Measurements from ENCODE around the gene RAB11FIP4. TPM values are rescaled to one million over a fixed set of nuclear protein-coding genes. Genes with fewer than 3 reads are reported as not detected.

The RAB11FIP4 gene
- total RNA-seq, 1 donor from 2014 or later, result 0.99 TPM

DNA sequence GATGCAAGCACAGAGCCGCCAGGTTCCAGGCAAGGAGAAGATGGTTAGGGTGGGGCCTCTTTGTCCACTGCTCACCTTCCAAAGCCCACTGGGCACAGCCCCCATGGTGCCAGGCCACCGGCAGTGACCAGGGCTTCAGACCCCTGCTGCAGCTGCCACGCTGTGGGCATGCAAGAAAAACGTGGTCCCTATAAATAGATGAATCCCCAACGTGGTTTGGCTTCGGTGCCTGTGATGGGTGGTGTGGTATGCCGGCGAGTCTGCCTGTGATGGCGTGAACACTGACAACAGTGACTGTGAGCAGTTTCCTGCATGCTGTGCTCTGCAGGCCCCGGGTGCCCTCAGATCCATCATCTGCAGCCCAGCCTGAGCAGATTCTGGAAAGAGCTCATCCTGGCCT is 36.6 kb downstream of the RAB11FIP4 start:
- Mint-ChIP-seq H3K4me1 (ENCODE audit: unreplicated experiment) (peaks cover 3% of the 10 kb centered on the region), H3K27ac (ENCODE audit: unreplicated experiment) (no peak overlapping the region), H3K9me3 (ENCODE audit: unreplicated experiment) (no peaks in the 10 kb centered on the region), H3K36me3 (ENCODE audit: unreplicated experiment) (no peaks in the 10 kb centered on the region), H3K4me3 (ENCODE audit: unreplicated experiment) (no peak overlapping the region), H3K27me3 (ENCODE audit: unreplicated experiment) (peaks cover 43% of the 10 kb centered on the region)
- DNase-seq (ENCODE audit: extremely low spot score, unreplicated experiment), result no peak
- TF ChIP-seq, protein P1, sequence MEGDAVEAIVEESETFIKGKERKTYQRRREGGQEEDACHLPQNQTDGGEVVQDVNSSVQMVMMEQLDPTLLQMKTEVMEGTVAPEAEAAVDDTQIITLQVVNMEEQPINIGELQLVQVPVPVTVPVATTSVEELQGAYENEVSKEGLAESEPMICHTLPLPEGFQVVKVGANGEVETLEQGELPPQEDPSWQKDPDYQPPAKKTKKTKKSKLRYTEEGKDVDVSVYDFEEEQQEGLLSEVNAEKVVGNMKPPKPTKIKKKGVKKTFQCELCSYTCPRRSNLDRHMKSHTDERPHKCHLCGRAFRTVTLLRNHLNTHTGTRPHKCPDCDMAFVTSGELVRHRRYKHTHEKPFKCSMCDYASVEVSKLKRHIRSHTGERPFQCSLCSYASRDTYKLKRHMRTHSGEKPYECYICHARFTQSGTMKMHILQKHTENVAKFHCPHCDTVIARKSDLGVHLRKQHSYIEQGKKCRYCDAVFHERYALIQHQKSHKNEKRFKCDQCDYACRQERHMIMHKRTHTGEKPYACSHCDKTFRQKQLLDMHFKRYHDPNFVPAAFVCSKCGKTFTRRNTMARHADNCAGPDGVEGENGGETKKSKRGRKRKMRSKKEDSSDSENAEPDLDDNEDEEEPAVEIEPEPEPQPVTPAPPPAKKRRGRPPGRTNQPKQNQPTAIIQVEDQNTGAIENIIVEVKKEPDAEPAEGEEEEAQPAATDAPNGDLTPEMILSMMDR (IDR thresholded peaks at IDR 0.05), result no peak

DNA sequence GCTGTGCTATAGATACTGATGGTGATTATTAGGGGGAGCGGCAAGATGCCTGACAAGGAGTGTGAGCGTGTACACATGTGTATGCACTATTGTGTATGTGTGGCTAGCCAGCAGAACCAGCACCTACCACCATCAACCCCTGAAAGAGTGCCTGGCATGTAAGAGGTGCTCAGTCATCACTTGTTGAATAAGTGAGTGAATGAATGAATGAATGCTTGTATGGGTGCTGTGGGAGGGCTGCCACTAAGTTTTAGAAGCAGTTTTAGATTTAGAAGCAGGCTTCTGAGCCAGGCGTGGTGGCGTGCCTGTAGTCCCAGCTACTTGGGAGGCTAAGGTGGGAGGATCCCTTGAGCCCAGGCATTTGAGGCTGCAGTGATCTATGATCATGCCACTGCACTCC is 37.0 kb downstream of the RAB11FIP4 start:
- no peak for DNase-seq (ENCODE audit: extremely low spot score, unreplicated experiment)
- H3K4me1 Mint-ChIP-seq (ENCODE audit: unreplicated experiment), result peaks cover 3% of the 10 kb centered on the region
- no peak overlapping the region for H3K4me3 Mint-ChIP-seq (ENCODE audit: unreplicated experiment)
- TF ChIP-seq, protein P1 (IDR thresholded peaks at IDR 0.05), result no peak
- H3K27me3 Mint-ChIP-seq (ENCODE audit: unreplicated experiment), result peaks cover 39% of the 10 kb centered on the region
- no peaks in the 10 kb centered on the region for H3K36me3 Mint-ChIP-seq (ENCODE audit: unreplicated experiment)
- no peak overlapping the region for H3K27ac Mint-ChIP-seq (ENCODE audit: unreplicated experiment)
- no peaks in the 10 kb centered on the region for H3K9me3 Mint-ChIP-seq (ENCODE audit: unreplicated experiment)

DNA sequence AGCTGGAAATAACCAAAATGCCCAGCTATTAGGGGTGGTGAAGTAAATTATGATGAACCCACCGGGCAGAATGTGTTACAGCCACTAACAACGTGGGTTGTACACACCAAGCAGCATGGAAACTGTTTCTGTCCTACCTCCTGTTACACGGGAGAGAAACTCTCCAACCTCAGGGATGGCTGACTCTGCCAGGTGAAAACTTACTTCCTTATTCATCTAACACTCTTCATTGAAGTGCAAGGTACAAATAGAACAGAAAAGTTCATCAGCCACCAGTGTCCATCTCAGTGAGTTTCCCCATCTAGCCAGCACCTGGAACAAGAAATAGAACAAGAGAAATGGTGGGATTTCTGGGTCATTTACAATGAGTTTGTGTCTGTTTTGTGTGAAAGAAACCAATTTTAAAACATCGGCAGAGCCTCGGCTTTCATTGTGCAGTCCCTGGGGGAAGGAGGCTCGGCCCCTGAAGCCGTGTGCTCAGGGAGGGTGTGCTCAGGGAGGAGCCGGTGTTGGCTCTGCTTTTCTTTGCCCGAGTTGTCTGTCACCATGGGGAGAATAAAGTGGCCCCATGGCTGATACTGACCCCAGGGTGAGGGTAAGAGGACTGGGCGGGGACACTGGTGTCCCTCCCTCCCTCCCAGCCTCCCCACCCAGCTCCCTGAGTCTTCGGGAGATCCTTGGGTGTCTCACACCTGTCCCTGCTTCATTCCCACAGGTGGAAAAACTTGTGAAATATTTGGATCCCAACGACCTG is 39.8 kb downstream of the RAB11FIP4 start:
- Mint-ChIP-seq H3K27me3 (ENCODE audit: unreplicated experiment) (peaks cover 44% of the 10 kb centered on the region), H3K9me3 (ENCODE audit: unreplicated experiment) (no peaks in the 10 kb centered on the region), H3K27ac (ENCODE audit: unreplicated experiment) (no peak overlapping the region), H3K4me1 (ENCODE audit: unreplicated experiment) (peaks cover 3% of the 10 kb centered on the region), H3K36me3 (ENCODE audit: unreplicated experiment) (no peaks in the 10 kb centered on the region), H3K4me3 (ENCODE audit: unreplicated experiment) (no peak overlapping the region)
- no peak for DNase-seq (ENCODE audit: extremely low spot score, unreplicated experiment)
- TF ChIP-seq, protein P1 (IDR thresholded peaks at IDR 0.05), result no peak

DNA sequence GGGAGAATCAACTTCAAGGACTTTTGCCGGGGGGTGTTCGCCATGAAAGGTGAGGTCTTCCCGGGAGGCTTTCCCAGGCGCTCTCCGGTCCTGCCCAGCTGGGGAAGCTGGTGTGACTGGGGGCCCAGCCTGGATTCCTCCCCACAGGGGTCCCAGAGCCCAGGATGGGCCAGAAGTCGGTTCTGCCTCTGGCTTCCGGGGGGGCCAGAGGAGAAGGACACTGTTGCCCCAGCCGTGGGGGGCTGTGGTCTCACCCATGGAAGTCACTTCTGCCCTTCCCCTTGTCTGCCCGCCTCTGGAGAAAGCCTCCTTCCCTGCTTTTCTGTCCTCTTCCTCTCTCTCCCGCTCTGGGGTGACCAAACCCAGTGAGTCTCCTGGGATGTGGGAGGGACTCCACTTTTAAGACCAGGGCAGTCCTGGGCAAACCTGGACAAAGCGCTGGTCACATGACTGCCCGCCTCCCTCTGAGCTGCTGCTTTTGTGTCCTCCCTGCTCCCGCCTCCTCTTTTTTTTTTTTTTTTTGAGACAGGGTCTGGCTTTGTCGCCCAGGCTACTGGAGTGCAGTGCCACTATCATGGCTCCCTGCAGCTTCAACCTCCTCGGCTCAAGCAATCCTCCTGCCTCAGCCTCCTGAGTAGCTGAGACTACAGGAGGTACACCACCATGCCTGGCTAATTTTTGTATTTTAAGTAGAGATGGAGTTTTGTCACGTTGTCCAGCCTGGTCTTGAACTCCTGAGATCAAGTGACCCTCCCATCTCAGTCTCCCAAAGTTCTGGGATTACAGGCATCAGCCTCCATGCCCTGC is 40.6 kb downstream of the RAB11FIP4 start:
- no peak for DNase-seq (ENCODE audit: extremely low spot score, unreplicated experiment)
- no peaks in the 10 kb centered on the region for H3K36me3 Mint-ChIP-seq (ENCODE audit: unreplicated experiment)
- TF ChIP-seq, protein P1 (IDR thresholded peaks at IDR 0.05), result no peak
- H3K9me3 Mint-ChIP-seq (ENCODE audit: unreplicated experiment), result no peaks in the 10 kb centered on the region
- H3K27me3 Mint-ChIP-seq (ENCODE audit: unreplicated experiment), result peaks cover 44% of the 10 kb centered on the region
- H3K27ac Mint-ChIP-seq (ENCODE audit: unreplicated experiment), result no peak overlapping the region
- H3K4me1 Mint-ChIP-seq (ENCODE audit: unreplicated experiment), result peaks cover 3% of the 10 kb centered on the region
- no peak overlapping the region for H3K4me3 Mint-ChIP-seq (ENCODE audit: unreplicated experiment)

Data from osteocyte (in vitro differentiated cells).